GM19372 (cell line): ENCODE data around the gene IWS1.
"Not testable (repeated sequence)": the region's sequence is repeated elsewhere in the genome, so short reads cannot be mapped to it uniquely, and the experiment has no call there.

Experiments used
- ATAC-seq: cut with Tn5 transposase; IDR thresholded peaks from one replicate; pipeline ENCODE4 v1.9.1; 2021; ENCODE audit warnings: mild to moderate bottlenecking, low read depth, moderate library complexity; ENCODE audit not compliant: unreplicated experiment

IWS1 gene

DNA sequence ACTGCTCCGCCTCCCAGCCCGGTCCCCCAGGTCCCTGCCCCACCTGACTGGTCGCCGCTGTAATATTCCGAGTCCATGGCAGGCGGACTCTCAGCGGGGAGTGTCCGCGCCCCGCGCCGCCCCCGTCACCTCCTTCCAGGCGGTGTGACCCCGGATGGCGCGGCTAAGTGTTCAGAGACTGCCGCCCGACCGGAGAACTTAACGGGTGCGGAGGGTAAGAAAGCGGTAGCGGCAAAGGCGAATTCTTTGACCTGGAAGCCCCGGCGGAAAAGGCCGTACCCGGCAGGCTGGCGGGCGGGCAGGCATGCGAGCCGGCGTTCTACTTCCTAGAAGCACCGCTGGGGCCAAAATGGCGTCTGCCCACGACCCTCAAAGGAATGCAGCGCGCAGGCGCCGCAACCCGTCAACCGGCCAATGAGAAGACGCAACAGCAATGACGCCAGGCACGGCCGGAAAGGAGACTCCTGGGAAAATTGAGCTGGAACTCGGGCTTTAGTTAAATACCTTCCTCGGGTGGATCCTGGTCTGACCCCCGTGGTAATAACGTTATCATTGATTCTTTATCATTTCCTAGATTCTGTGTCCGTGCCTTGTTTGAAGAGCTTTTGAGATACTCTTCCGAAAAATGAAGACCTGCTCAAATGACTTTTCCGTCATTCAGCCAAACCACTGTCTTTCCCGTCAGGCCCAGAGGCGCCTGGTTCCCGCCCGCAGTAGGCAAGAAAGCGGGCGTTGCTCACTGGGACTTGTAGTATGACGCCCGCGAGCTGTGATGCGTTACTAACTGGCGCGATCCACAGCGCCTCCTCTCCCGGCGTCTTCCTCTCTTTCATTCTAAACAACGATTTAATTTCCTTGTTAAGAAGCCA lies at the start of gene IWS1:
TSS of gene IWS1 (minus strand) at position 358 of the 869 bp plus-strand sequence. CDS start at position 77, 281 bp downstream.
- ATAC-seq, result peak; percentile 80

DNA sequence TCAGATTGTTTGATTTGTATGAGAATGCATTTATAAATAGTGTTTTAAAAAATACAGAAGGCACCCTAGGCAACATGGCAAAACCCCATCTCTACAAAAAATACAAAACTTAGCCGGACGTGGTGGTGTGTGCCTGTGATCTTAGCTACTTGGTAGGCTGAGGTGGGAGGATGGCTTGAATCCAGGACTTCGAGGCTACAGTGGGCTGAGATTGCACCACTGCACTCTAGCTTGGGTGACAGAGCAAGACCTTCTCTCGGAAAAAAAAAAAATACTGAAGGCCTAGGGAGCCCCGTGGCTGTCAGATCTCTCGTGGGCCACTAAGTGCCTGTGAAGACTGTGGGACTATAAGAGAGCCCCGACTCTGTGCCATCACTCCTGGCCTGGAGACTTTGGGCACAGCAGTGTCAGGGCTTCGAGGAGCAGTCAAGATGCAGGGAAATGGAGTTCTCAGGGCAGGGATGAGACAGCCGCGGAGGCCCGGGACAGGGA lies 49.7 kb upstream of the IWS1 start:
- ATAC-seq, result no peak

DNA sequence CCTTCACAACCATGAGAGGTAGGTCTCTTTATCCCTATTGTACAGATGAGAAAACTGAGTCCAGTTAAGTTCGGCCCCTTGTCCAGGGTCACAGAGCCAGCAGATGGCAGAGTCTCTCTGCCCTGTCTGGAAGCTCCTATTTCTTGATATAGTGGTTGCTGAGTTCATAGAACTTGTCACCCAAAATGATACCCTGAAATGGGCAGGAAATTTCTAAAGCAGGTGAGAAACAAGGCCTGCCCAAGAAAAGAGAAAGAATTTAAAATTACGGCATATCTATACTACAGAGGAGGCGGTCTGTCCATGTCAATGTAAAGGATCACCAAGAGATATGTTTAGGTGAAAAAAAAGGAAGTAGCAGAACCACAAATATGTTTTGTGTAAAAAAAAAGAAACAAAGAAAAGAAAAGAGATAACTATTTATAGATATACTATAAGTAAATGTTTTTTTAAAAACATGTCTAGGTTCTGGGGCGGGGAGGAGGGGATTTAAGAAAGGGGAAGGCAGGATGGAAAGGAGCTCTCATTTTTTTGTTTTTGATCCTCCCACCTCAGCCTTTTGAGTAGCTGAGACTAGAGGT lies 49.0 kb upstream of the IWS1 start:
- no peak for ATAC-seq

- no peak for ATAC-seq
Observed at GRCh38 chr2:127574656-127575055, 48.4 kb upstream of the IWS1 start.

- no peak for ATAC-seq
Observed at GRCh38 chr2:127573771-127574170, 47.5 kb upstream of the IWS1 start.

GRCh38 chr2:127573298-127573697 lies 47.0 kb upstream of the IWS1 start:
- no peak for ATAC-seq

DNA sequence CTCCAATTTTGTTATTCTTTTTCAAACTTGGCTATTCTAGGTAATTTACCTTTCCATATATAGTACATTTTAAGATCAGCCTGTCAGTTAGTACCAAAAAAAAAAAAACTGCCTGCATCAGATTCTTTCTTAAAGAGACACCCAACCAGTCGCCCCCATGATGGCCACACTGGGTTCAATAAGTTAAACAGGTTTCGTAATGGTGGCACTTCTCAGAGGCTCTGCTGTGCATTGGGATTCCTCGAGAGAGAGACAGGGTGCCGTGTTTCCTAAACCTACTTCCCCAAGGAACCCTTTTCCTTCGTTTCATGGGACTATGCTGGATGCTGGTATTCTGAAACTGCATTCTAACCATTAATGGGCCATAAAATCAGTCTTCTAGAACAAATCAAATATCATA lies 46.6 kb upstream of the IWS1 start:
- ATAC-seq, result no peak

DNA sequence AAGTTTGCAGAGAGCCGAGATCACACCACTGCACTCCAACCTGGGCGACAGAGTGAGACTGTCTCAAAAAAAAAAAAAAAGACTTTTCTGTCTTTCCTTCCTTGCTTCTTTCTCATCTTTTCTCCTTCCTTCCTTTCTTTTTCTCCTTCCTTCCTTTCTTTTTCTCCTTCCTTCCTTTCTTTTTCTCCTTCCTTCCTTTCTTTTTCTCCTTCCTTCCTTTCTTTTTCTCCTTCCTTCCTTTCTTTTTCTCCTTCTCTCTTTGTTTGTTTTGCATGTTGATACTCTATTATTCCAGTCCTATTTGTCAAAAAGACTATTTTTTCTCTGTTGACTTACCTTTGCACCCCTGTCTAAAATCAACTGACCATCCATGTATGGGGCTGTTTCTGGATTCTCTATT lies 46.1 kb upstream of the IWS1 start:
- not testable (repeated sequence) for ATAC-seq

- no peak for ATAC-seq
Observed at GRCh38 chr2:127570282-127571250, 44.3 kb upstream of the IWS1 start.

GRCh38 chr2:127569666-127570065 lies 43.4 kb upstream of the IWS1 start:
- ATAC-seq, result no peak

DNA sequence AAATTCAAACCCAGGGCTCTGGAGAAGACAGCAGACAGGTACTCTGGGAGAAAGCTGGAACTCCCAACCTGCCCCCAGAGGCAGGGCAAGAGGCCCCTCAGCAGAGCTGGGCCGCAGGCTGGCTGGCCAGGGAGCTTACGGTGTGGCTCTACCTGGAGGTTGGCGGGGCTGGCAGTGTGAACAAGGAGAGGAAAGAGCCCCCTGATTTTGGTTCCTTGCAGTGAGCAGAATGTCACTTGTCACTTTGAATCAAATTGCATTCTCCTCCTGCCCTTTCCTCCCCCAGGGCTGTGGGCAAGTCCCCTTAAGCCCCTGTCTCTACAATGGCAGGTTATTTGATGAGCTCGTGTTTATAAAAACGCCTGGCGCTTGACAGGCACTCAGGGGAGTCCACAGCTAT lies 41.8 kb upstream of the IWS1 start:
- no peak for ATAC-seq

DNA sequence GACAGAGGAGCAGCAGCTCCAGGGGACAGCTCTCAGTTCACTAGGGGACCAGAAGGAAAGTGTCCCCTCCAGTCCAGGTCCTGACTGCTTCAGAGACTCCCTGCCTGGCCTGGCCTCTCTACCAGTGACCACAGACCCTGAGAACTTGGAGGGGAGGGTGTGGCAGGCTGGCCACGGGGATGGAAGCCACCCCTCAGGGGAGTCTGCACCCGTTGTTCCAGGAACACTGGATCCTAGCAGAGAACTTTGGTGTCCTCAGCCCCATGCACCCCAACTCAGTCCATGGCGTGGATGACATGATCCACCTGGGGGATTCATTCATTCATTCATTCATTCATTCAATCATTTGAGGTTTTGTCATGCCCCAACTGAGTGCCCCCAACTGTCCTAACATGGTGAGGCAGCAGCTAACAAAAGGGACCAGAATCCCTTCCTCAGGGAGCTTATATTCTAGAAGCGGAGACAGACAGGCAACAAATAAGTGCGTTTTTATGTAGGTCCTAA lies 41.1 kb upstream of the IWS1 start:
- ATAC-seq, result no peak

- no peak for ATAC-seq
Observed at GRCh38 chr2:127566576-127566975, 40.3 kb upstream of the IWS1 start.

DNA sequence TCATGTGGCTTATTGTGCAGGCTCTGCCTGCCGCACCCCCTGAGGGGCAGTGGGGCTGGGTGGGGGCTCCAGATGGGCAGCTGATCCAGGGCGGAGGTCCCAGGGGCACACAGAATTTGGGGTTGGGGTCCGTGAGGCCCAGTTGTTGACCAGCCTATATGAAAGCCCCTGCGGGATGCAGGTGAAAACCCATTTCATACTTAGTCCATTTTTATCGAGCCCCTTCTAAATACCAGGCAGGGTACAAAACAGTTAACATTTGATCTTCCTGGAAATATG lies 39.8 kb upstream of the IWS1 start:
- no peak for ATAC-seq

DNA sequence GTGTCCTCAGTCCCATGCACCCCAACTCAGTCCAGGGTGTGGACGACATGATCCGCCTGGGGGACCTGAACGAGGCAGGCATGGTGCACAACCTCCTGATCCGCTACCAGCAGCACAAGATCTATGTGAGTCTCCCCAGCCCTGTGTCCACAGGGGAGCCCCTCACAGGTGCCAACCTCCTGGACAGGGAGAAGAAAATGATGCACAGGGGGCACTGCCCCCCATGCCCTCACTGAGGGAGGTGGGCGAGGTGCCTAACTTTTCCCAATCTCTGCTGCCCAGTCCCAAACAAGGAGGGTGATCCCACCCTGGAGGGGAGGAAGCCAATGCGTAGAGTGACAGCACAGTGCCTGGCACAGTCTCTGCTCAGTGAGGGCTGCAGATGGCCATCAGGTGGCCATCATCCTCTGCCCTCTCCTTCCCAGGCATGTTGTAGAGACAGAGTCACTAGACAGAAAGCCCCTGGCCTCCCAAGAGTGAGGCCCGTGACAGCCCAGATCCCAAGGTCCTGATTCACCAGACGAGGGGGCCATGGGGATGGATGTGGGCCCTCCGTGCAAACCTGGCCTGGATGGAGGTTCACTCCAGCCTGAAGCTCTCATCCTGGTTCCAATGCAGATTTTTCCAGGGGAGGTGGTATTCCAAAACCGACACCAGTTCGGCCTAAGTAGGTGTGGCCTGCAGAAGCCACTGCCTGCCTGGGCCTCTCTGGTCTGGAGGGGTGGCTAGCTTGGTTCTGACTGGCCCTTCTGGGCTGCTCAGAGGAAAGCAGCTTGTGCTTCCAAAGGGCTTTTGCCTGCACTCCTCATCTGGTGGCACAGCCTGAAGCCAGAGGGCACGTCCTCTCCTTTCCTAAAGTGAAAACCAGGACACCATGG lies 39.2 kb upstream of the IWS1 start:
- ATAC-seq, result no peak

GRCh38 chr2:127564429-127565260 lies 38.4 kb upstream of the IWS1 start:
- no peak for ATAC-seq

- ATAC-seq, result peak; percentile 92
Observed at GRCh38 chr2:127563458-127564428, 37.5 kb upstream of the IWS1 start.

GRCh38 chr2:127562936-127563335 lies 36.6 kb upstream of the IWS1 start:
- ATAC-seq, result no peak
